Adrenal gland (tissue), 5 donors: ENCODE data around the gene ITGA7.

Source experiments
- POLR2A ChIP-seq, 2 donors: fragments of 450-650 bp; IDR thresholded peaks; one replicate each; pipeline ENCODE4 v1.6.1; 2017; ENCODE audit warnings: antibody characterized with exemption in 2 of 2, mild to moderate bottlenecking in 2 of 2, moderate library complexity in 1 of 2
- TF ChIP-seq, protein P1 (sequence below), 6 experiments: fragments of 450-650 bp in 4 of 6; fragments of 200-600 bp in 2 of 6; sonication (generic) in 1 of 6; IDR thresholded peaks; 1 replicate in 5 of 6; 2 replicates in 1 of 6; pipeline versions ENCODE4 v1.5.1 to v1.8.0; 2016 to 2021; ENCODE audit warnings: antibody characterized with exemption in 6 of 6, mild to moderate bottlenecking in 2 of 6, moderate library complexity in 1 of 6
- donor health status: DM: no; HTN: no; CAD: no.

GRCh38 chr12:55743406-55744339, 36.0 kb upstream of the ITGA7 start:
- TF ChIP-seq, protein P1, sequence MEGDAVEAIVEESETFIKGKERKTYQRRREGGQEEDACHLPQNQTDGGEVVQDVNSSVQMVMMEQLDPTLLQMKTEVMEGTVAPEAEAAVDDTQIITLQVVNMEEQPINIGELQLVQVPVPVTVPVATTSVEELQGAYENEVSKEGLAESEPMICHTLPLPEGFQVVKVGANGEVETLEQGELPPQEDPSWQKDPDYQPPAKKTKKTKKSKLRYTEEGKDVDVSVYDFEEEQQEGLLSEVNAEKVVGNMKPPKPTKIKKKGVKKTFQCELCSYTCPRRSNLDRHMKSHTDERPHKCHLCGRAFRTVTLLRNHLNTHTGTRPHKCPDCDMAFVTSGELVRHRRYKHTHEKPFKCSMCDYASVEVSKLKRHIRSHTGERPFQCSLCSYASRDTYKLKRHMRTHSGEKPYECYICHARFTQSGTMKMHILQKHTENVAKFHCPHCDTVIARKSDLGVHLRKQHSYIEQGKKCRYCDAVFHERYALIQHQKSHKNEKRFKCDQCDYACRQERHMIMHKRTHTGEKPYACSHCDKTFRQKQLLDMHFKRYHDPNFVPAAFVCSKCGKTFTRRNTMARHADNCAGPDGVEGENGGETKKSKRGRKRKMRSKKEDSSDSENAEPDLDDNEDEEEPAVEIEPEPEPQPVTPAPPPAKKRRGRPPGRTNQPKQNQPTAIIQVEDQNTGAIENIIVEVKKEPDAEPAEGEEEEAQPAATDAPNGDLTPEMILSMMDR (IDR thresholded peaks at IDR 0.05), result no peak
- peak in 1 of 2 donors; percentile 1 for TF ChIP-seq POLR2A (IDR thresholded peaks at IDR 0.05)
